Measurements from ENCODE around the gene ELP2.
"Not testable (repeated sequence)": the region's sequence is repeated elsewhere in the genome, so short reads cannot be mapped to it uniquely, and the experiment has no call there.

Gene ELP2

GRCh38 chr18:36191286-36191685 is 61.6 kb downstream of the ELP2 start:
- no peak for DNase-seq (ENCODE audit: low read depth)

GRCh38 chr18:36191711-36192110 is 62.0 kb downstream of the ELP2 start:
- DNase-seq (ENCODE audit: low read depth), result no peak

- no peak for DNase-seq (ENCODE audit: low read depth)
These were observed 65.1 kb downstream of the ELP2 start for GRCh38 chr18:36194600-36195315.

GRCh38 chr18:36195427-36196122 is 65.9 kb downstream of the ELP2 start:
- no peak for DNase-seq (ENCODE audit: low read depth)

GRCh38 chr18:36196238-36196995 is 66.7 kb downstream of the ELP2 start:
- no peak for DNase-seq (ENCODE audit: low read depth)

- DNase-seq (ENCODE audit: low read depth), result no peak
These were observed 67.9 kb downstream of the ELP2 start for GRCh38 chr18:36197511-36198166.

GRCh38 chr18:36199691-36200295 is 70.1 kb downstream of the ELP2 start:
- no peak for DNase-seq (ENCODE audit: low read depth)

- no peak for DNase-seq (ENCODE audit: low read depth)
These were observed 70.7 kb downstream of the ELP2 start for GRCh38 chr18:36200354-36200771.

- DNase-seq (ENCODE audit: low read depth), result no peak
These were observed 72.1 kb downstream of the ELP2 start for GRCh38 chr18:36201765-36202164.

- no peak for DNase-seq (ENCODE audit: low read depth)
These were observed 73.7 kb downstream of the ELP2 start for GRCh38 chr18:36203360-36203895.

- no peak for DNase-seq (ENCODE audit: low read depth)
These were observed 75.5 kb downstream of the ELP2 start for GRCh38 chr18:36205166-36205565.

- no peak for DNase-seq (ENCODE audit: low read depth)
These were observed 77.6 kb downstream of the ELP2 start for GRCh38 chr18:36207303-36207702.

- not testable (repeated sequence) for DNase-seq (ENCODE audit: low read depth)
These were observed 78.3 kb downstream of the ELP2 start for GRCh38 chr18:36207969-36208368.

- DNase-seq (ENCODE audit: low read depth), result no peak
These were observed 81.9 kb downstream of the ELP2 start for GRCh38 chr18:36211612-36212065.

- no peak for DNase-seq (ENCODE audit: low read depth)
These were observed 82.8 kb downstream of the ELP2 start for GRCh38 chr18:36212301-36213171.

GRCh38 chr18:36214811-36215210 is 85.1 kb downstream of the ELP2 start:
- no peak for DNase-seq (ENCODE audit: low read depth)

- DNase-seq (ENCODE audit: low read depth), result no peak
These were observed 85.9 kb downstream of the ELP2 start for GRCh38 chr18:36215577-36215976.

GRCh38 chr18:36217348-36217747 is 87.6 kb downstream of the ELP2 start:
- no peak for DNase-seq (ENCODE audit: low read depth)

GRCh38 chr18:36229188-36229587 is 99.5 kb downstream of the ELP2 start:
- DNase-seq (ENCODE audit: low read depth), result no peak
